Posterior vena cava (tissue), 2 donors: ENCODE results near the gene NBAS. TPM values are rescaled to one million over a fixed set of nuclear protein-coding genes. Genes with fewer than 3 reads are reported as not detected.
"Not testable (repeated sequence)": the region's sequence is repeated elsewhere in the genome, so short reads cannot be mapped to it uniquely, and the experiment has no call there.

Experiments
- DNase-seq: peaks from one replicate; pipeline ENCODE4 v3.0.0-alpha.2; 2020; ENCODE audit warnings: low spot score
- intact Hi-C, 2 donors: fragments of 100-400 bp; cut with DNase I; formaldehyde crosslinking; loops; one replicate each; pipeline versions ENCODE4 v1.14.1 to v1.14.2; 2022 to 2023
- total RNA-seq, 2 donors: library from RNA; stranded (reverse); fragmentation: NEBNext Ultra II Directional; extraction: Animal tissue kit (Norgen Biotek cat#: 25700); gene quantifications; one replicate each; pipeline ENCODE4 v1.2.1, GENCODE V29; 2021
- donor health status: DM: yes; HTN: yes; CAD: no.
- donor health status: DM: yes; HTN: yes; CAD: no.

NBAS gene
- total RNA-seq, 2 donors from 2014 or later: 38.0 to 38.1 TPM

DNA sequence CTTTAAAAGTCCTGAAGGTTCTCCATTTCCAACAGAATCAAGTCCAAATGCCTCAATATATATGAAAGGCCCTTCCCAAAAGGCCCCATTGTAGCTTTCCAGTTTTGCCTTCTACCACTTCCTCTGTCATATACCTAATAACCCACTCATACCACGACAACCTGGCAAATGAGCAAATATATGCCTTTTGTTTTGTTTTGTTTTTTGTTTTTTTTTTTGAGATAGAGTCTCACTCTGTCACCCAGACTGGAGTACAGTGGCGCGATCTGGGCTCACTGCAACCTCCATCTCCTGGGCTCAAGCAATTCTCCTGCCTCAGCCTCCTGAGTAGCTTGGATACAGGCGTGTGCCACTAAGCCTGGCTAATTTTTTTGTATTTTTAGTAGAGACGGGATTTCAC, 20.6 kb downstream of the NBAS start:
- DNase-seq, intact Hi-C loops: not testable (repeated sequence)

DNA sequence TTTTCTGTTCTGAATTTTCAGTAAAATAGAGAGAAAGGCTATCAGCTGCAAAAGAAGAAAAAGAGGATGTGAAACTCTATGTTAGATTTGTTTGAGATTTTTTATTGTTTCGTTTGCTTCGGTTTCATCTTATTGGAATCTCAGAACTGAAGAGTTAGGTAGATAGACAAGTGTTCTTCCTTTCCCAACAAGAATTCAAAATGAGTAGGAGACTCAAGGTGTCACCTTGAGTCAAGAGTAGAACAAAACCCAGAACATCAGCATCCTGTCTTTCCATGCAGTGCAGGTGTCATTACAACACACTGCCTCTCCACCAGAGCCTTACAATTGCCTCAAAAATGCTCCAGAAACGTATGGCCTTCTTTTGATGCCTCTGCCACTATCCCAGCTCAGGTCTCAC, 21.1 kb downstream of the NBAS start:
- intact Hi-C loops: no loop called here
- DNase-seq: no peak

DNA sequence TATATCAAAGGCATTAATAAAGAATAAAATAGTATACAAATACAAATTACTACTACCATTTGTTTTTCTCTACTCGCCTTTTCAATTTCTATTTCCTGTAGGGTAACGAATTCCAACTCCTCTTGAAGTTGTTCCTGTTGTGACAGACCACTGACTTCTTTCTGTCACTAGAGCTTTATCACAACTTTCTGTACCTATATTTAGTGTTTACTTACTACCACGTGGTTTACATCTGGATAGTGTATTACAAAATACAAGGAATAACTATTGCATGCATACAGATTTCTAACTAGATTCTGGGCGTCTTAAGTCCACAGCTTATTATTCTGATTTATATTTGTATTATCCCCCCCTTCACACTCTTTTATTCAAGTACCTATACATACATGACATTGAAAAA, 22.3 kb downstream of the NBAS start:
- intact Hi-C loops: no loop called here
- no peak for DNase-seq

DNA sequence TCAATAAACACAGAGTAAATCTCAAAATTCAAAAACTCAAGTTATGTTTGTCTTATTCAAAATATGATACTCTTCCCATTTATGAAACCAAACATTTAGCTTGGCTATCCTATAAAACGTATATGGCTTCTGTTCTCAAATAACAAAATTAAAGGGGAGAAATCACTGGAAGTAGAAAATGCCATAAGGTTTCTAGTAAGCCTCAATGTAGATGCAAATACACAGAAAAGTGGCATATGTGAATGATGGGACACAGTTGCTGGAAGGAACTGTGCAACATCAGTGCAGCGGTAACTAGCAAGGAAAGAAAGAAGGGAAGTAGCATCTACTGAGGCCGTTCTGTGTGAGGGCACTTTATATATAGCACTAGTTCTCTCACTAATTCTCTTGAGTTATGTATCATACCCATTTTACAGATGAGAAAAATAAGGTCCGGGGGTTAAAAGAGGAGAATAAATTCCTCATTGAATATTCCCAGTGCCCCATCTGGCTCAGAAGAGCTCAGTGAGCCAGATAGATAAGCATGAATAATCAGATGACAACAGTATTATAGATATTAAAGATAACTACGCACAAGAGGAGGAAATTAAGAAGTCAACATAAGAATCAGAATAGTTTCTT, 27.2 kb downstream of the NBAS start:
- intact Hi-C loops: no loop called here
- no peak for DNase-seq

DNA sequence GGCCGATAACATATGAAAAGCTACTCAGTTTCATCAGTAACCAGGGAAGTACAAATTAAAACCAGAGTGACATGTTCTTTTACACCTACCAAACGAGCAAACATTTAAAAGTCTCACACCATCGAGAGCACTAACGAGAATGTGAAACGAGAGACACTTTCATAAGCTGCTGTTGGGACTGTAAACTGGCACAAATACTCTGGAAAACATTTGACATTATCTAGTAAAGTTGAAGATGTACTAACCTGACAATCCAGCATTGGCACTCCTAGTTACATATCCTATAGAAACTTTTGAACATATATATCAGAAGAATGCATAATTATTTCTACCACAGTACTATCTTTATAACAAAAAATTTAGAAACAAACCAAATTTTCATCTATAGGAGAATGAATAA, 28.1 kb downstream of the NBAS start:
- DNase-seq: no peak
- intact Hi-C loops: no loop called here

DNA sequence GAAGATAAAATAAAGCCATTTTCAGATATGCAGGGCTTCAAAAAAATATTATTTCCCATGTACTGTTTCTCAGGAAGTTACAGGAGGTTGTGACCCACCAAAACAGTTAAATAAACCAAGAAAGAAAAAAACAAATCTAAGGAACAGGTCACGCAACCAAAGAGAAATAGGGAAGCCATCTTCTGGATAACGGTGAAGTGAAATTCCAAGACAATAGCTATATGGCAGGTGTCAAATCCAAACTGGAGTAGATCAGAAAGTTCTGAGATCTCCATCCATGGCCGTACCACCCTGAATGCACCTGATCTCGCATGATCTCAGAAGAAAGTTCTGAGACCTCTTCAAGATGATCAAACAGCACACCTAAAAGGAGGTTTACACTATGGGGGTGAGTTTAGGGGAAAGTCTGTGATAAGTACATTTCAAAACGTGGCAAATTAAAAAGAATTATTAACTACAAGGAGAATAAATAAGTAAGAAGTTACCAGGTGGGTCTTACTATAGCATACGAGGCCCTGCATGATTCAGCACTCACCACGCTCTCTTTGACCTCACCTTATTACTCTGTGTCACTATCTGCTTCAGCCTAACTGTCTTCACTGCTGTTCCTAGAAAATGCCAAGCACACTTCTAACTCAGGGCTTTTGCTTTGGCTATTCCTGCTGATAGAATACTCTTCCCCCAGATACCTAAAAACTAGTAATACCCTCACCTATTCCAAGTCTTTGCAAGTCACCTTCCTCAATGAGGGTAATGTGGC, 29.9 kb downstream of the NBAS start:
- intact Hi-C loops: no loop called here
- no peak for DNase-seq

DNA sequence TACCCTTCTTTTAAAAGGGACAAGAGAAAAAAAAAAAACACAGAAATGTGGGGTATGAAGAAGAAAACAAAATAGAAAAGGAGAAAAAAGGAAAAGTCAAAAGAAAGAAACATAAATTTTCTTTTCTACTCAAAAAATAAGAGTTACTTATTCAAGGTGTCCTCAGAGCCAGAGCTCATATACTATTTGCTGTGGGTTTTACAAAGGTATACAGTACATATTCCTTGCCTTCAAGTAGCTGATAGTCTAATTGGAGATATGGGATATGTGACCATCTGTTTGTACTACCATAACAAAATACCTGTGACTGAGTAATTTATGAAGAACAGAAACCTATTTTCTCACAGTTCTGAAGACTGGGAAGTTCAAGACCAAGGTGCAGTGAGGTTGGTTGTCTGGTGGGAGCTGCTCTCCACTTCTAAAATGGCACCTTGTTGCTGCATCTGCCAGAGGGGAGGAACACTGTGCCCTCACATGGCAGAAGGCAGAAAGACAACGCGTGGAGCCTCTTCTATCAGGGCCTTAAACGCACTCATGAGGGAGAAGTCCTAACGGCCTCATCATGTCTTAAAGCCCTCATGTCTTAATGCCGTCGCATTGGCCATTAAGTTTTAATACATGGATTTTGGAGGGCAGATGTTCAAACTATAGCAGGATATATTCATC, 33.9 kb downstream of the NBAS start:
- intact Hi-C loops: no loop called here
- DNase-seq: no peak

DNA sequence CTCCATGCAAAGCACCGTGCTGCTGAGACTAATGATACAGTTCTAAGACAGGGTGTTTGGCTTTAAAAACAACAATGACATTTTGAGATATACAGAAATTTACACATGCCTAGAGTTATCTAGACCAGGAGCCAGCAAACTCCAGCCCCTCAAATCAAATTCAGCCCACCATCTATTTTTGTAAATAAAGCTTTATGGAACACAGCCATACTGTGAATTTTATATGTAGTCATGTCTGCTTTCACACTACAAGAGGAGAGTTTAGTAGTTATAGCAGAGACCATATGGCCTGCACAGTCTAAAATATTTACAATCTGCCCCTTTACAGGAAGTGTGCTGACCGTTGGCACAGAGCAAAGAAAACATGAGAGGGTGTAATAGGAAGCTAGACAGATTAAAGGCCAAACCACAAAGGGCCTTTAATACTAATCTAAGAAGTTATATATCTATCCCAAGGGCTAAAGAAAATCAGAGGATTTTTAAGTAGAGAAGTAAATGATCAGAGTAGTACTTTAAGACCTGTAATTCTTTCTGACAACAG, 39.4 kb downstream of the NBAS start:
- intact Hi-C loops: no loop called here
- DNase-seq: no peak

DNA sequence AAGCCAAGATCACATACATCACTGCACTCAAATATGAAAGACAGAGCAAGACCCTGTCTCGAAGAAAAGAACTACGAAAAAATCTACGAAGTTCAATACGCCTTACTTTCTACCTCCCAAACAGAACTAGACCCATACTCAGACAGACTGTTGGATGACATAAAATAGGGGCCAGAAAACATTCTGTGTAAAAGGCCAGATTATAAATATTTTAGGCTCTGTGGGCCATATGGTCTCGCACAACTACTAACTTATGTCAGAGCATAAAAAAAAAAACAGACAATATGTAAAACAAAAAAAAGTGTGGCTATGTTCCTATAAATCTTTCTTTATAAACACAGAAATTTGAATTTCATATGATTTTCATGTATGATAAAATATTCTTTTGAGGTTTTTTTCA, 40.8 kb downstream of the NBAS start:
- DNase-seq: no peak
- intact Hi-C loops: no loop called here

DNA sequence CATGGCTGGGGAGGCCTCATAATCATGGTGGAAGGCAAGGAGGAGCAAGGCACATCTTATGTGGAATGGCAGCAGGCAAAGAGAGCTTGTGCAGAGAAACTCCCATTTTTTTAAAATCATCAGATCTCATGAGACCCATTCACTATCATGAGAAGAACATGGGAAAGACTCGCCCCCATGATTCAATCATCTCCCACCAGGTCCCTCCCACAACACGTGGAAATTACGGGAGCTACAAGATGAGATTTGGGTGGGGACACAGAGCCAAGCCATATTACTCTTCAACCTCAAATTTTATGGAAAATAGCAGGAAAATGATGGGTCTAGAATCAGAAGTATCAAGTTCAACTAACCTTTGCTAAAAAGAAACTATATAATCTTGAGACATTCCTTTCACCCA, 42.4 kb downstream of the NBAS start:
- DNase-seq, intact Hi-C loops: not testable (repeated sequence)

DNA sequence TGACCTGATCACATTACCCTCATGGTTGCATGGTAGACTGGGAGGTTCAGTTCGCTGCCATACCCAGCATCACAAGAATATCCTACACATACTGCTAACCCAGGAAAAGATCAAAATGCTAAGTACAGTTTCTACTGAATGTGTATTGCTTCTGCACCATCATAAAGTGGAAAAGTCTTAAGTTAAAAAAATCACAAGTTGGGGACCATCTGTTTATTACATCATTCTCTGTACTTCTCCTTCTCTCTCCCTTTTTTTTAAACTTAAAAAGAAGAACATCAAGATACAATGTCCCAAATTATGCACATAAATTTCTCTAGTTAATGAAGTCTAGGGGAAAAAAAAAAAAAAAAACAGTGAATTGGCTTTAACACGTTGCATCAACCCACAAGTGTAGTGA, 43.3 kb downstream of the NBAS start:
- no peak for DNase-seq
- intact Hi-C loops: no loop called here

DNA sequence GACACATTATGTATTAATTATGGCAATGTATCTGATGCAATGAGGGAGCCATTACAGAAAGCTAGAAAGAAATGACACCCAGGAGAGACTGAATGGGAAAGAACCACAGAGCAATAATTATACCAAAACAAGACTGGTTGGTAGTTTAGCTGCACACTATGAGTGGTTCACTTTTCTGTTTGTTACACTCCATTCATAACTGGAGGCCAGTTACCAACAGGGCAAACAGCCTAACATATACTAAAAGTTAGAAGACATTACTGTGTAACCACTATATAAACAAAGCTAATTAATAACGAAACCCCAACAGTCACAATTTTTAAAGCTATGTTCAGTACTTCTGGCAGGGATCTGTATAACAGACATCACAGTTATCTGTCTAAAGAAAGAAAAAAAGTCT, 49.4 kb downstream of the NBAS start:
- no peak for DNase-seq
- intact Hi-C loops: no loop called here

DNA sequence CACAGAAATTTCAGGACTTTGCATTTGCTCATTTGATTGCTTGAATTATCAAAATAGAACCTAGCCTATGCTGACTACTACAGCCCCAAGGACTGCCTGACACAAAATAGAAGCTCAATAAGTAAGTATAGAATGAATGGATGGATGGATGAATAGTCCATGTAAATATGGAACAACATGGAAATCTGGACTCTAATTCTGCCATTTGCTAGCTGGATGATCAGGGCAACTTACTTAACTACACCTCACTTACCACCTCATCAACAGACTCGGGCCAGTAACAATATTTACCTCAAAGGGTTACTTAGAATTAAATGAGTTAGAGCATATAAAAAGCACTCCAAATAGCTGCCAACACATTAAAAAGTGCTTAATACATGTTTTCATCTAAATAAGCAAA, 50.6 kb downstream of the NBAS start:
- DNase-seq: no peak
- intact Hi-C loops: no loop called here

DNA sequence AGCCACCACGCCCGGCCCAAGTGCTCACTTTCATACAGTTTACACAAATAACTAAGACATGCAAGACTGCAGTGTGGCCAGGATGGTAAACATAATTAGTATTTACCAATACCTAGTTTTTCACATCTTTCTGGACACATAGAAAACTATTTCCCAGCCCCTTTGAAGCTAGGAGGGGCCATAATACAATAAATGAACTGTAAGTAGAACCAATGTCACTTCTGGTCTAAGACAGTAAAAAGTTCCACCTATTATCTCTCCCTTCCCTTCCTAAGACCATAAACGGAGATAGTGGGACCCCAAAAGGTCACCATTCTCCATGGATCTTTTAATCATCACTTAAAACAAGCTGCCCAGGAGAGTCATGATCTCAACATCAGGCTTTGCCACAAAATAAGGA, 51.0 kb downstream of the NBAS start:
- DNase-seq: no peak
- intact Hi-C loops: no loop called here

DNA sequence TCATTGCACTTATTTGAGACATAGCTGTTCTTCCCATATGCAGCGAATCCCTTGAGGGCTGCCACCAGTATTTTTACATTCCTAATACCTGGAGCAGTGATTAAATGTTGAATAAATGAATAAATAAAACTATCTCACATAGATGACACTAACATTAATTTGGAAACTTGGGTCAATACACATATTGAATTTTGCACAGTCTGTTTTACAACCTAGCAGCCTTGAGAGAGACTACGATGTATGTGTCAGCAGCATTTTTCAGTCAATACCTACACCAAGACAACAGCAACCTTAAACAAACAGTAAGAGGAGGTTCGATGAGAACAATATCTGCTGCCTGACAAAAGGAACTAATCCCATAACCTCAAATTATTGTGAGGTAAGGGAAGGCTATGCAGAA, 53.4 kb downstream of the NBAS start:
- DNase-seq: no peak
- intact Hi-C loops: no loop called here

DNA sequence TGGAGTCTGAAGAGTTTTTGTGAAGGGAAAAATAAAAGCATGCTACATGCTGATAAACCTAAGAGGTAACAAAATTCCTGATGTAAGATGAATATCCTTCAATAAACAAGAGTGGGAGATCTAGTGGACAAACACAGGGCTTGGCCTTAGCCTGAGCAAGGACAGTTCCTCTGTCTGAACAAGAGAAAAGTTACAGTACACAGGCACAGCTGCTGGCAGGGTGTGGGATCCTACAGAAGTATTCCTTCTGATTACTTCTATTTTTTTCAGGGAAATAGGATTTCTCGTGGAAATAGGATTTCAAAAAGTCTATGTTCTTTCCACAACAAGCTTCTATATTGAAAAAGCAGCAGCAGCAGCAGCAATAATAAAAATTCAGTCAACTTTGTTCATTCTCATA, 54.1 kb downstream of the NBAS start:
- intact Hi-C loops: no loop called here
- no peak for DNase-seq

DNA sequence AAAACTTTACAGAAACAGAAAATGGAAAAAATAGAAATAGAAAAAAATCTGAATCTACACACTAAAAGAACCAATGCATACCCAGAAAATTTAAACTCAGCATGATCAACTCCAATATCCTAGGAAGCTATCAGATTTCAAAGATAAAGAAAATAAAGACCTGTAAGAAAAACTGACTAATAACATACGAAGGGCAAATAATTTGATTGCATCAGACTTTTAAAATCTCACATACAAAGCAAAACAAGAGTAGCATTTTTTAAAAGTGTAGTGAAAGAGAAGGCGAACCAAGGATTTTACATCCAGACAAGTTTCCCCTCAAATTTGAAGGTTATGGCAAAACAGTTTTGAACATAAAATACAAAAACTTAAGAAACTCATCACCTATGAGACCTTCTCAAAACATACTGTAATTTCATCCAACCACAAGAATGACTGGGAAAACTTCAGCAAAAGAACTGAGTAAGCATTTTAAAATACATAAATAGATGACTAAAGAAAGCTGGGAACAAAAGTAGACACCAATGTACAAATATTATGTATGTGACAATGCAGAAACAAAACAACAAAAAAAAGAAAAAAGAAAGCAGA, 54.8 kb downstream of the NBAS start:
- no peak for DNase-seq
- intact Hi-C loops: no loop called here

DNA sequence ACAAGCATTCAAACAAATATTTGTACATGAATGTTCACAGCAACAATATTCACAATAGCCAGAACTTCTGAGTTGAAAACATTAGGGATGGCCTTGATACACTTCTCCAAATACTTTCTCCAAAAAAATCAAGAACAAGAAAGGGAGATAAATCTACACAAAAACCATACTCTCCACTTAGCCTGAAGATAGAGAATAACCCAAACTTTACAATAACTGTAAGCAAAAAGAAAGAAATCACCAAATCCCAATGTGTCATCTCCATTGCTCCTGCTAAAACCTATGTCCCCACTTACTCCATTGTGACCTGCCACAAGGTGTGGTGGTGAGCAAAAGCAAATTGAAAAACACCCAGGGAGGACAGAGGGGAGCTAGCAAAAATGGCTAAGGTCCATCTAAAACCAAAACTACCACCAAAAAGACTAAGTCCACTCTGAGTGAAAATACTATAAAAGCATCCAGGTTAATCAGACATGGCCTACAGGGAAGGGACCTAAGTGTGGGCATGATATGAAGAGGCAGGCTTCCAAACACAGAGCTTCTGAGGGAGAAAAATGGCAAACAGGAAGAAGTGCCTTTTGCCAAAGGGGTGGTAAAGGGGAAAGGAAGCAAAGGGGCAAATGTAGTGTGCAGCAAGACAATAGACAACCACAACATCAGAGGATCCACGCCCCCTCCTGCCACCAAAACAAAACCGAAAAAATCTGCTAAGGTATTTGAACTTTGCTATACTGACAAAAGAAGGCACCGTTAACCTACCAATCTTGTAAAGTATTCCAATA, 56.1 kb downstream of the NBAS start:
- intact Hi-C loops: no loop called here
- no peak for DNase-seq

DNA sequence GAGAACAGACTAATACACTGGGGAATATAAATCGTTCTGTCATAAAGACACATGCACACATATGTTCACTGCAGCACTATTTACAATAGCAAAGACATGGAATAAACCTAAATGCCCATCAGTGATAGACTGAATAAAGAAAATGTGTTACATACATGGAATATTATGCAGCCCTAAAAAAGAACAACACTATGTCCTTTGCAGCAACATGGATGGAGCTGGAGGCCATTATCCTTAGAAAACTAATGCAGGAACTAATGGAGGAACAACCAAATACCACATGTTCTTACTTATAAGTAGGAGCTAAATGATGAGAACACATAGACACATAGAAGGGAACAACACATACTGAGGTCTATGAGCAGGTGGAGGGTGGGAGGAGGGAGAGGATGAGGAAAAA, 61.9 kb downstream of the NBAS start:
- DNase-seq, intact Hi-C loops: not testable (repeated sequence)
